Lung (tissue), 12 donors: Measurements from ENCODE around the gene TIAM2. TPM values are rescaled to one million over a fixed set of nuclear protein-coding genes. Genes with fewer than 3 reads are reported as not detected.

Experiments
- ATAC-seq: fragments of 200-7000 bp; cut with Tn5 transposase; one replicate; pipeline ENCODE4 v1.9.1; 2020; ENCODE audit warnings: moderate number of reproducible peaks; ENCODE audit not compliant: insufficient read depth, low FRiP score
- DNase-seq, 3 donors: peaks; one replicate each; pipeline ENCODE4 v3.0.0-alpha.2; 2013 to 2017
- H3K27ac ChIP-seq, 2 donors: one replicate each; pipeline ENCODE4 v1.5.1; 2013; ENCODE audit warnings: mild to moderate bottlenecking in 2 of 2, moderate library complexity in 2 of 2, control low read depth in 1 of 2, inconsistent platforms in 1 of 2, low read depth in 1 of 2, low read length in 1 of 2
- H3K27me3 ChIP-seq, 3 donors: one replicate each; pipeline ENCODE4 v1.5.1; 2013; ENCODE audit warnings: low read length in 2 of 3; ENCODE audit not compliant: control insufficient read depth in 3 of 3, insufficient read depth in 3 of 3
- H3K36me3 ChIP-seq, 4 donors: one replicate each; pipeline ENCODE4 v1.5.1; 2013; ENCODE audit warnings: low read length in 4 of 4, mild to moderate bottlenecking in 1 of 4, moderate library complexity in 1 of 4; ENCODE audit not compliant: control insufficient read depth in 4 of 4, insufficient read depth in 4 of 4
- H3K4me1 ChIP-seq, 5 donors: one replicate each; pipeline ENCODE4 v1.5.1; 2013; ENCODE audit warnings: low read length in 5 of 5, mild to moderate bottlenecking in 2 of 5, moderate library complexity in 1 of 5; ENCODE audit not compliant: control insufficient read depth in 5 of 5, insufficient read depth in 5 of 5
- H3K4me3 ChIP-seq: one replicate; pipeline ENCODE4 v1.5.1; 2013; ENCODE audit warnings: mild to moderate bottlenecking, control low read depth, moderate library complexity
- H3K9ac ChIP-seq, 2 donors: one replicate each; pipeline ENCODE4 v1.5.1; 2013; ENCODE audit warnings: low read length in 2 of 2, control low read depth in 1 of 2; ENCODE audit not compliant: insufficient read depth in 1 of 2
- H3K9me3 ChIP-seq, 4 donors: one replicate each; pipeline ENCODE4 v1.5.1; 2013; ENCODE audit warnings: low read length in 3 of 4, mild to moderate bottlenecking in 1 of 4, moderate library complexity in 1 of 4; ENCODE audit not compliant: control insufficient read depth in 4 of 4, insufficient read depth in 3 of 4
- WGBS, 2 donors: extraction: QIAGEN DNeasy Blood & Tissue Kit; methylation state at CpG; one replicate each; pipeline ENCODE4 v1.1.7; 2013; 5-methylcytosine and 5-hydroxymethylcytosine counted together
- polyA plus RNA-seq, 2 donors: library from polyadenylated mRNA; stranded (reverse); fragments of 200-250 nt; gene quantifications; one replicate each; pipeline ENCODE4 v1.2.1, GENCODE V29; 2013
- total RNA-seq, 2 donors: library from RNA; depleted of rRNA in 1 of 2; stranded (reverse); fragments of >200 nt in 1 of 2; gene quantifications; one replicate each; pipeline ENCODE4 v1.2.1, GENCODE V29; 2014 to 2021
- TF ChIP-seq, protein P1 (sequence below): IDR thresholded peaks from 2 replicates; pipeline ENCODE4 v1.5.1; 2012; ENCODE audit warnings: mild to moderate bottlenecking; ENCODE audit errors: control extremely low read depth, extremely low read depth
- donor health status: control.
- donor health status: control.
- donor health status: Bipolar disorder and iron deficiency.
- donor health status: healthy.
- donor health status: DM: yes; HTN: yes; CAD: no.

Gene TIAM2
- total and polyA plus RNA-seq, 4 donors, result 1.8 to 17.5 (median 4.1) TPM

DNA sequence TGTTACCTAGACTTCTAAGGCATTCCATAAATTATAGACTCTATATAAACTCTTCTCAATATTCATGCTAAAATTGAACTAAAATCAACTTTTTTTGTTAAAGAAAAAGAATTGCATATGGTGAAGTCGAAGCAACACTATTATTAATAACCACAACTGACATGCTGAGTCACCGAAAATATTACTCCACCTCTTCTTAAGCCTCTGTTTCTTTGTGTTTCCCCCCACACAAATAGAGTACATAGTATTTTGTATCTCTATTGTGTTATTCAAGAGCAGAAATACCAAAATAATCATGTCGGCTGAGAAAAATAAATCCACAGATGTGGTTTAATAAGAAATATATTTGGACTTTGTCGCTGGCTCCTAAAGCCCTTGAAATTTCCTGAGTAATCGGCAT, 295.4 kb downstream of the TIAM2 start:
- no peak for ATAC-seq
- no peak overlapping the region for H3K9ac ChIP-seq
- peaks cover 0 to 2% (median 0%) of the 10 kb centered on the region in 5 donors for H3K4me1 ChIP-seq
- H3K9me3 ChIP-seq, result no peaks in the 10 kb centered on the region
- H3K27ac ChIP-seq, result no peak overlapping the region
- H3K4me3 ChIP-seq, result no peak overlapping the region
- no peaks in the 10 kb centered on the region for H3K27me3 ChIP-seq
- no peak for DNase-seq
- WGBS, 2 donors, result 91 to 94% methylated on average over 5 of the region's 5 CpGs
- TF ChIP-seq, protein P1, sequence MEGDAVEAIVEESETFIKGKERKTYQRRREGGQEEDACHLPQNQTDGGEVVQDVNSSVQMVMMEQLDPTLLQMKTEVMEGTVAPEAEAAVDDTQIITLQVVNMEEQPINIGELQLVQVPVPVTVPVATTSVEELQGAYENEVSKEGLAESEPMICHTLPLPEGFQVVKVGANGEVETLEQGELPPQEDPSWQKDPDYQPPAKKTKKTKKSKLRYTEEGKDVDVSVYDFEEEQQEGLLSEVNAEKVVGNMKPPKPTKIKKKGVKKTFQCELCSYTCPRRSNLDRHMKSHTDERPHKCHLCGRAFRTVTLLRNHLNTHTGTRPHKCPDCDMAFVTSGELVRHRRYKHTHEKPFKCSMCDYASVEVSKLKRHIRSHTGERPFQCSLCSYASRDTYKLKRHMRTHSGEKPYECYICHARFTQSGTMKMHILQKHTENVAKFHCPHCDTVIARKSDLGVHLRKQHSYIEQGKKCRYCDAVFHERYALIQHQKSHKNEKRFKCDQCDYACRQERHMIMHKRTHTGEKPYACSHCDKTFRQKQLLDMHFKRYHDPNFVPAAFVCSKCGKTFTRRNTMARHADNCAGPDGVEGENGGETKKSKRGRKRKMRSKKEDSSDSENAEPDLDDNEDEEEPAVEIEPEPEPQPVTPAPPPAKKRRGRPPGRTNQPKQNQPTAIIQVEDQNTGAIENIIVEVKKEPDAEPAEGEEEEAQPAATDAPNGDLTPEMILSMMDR, result no peak
- peaks cover 3 to 23% (median 6%) of the 10 kb centered on the region in 4 donors for H3K36me3 ChIP-seq

DNA sequence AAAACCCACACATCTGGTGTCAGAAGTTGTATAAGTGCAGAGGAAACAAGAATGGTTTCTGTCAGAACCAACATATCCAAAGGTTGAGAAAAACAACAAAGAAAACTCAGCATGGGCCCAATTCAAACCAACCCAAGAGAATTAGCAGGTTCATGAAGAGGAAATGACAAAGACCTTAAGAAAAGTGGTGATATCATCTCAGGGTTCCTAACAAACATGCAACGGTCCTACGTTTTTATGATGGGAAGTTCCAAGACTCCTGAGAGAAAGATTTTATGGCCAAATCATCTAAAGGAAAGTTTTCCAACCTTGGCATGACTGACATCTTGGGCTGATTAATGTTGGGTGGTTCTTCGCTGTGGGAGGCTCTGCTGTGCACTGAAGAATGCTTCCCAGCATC, 296.2 kb downstream of the TIAM2 start:
- ATAC-seq, result no peak

DNA sequence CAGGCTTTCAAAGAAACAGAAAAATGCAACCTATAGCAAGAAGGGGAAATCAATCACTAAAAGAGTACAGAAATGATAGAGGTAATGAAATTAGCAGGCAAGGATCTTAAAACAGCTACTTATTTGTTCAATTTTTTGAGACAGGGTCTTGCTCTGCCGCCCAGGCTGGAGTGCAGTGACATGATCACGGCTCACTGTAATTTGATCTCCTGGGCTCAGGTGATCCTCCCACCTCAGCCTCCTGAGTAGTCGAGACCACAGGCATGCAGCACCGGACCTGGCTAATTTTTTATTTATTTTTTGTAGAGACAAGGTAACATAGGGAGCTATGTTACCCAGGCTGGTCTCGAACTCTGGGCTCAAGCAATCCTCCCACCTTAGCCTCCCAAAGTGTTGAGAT, 297.6 kb downstream of the TIAM2 start:
- 75 to 87% methylated on average over 5 of the region's 5 CpGs for WGBS, 2 donors
- DNase-seq (no peak), ATAC-seq (no peak)
- H3K9ac ChIP-seq, result no peak overlapping the region
- peaks cover 8 to 26% (median 17%) of the 10 kb centered on the region in 4 donors for H3K36me3 ChIP-seq
- H3K4me1 ChIP-seq, result peaks cover 0 to 2% (median 0%) of the 10 kb centered on the region in 5 donors
- no peak overlapping the region for H3K27ac ChIP-seq
- TF ChIP-seq, protein P1, result no peak
- no peaks in the 10 kb centered on the region for H3K27me3 ChIP-seq
- H3K9me3 ChIP-seq, result no peaks in the 10 kb centered on the region
- H3K4me3 ChIP-seq, result no peak overlapping the region

More for the DNA sequence above, 296.2 kb downstream of the TIAM2 start:
- 90 to 95% methylated on average over 3 of the region's 3 CpGs for WGBS, 2 donors
- Histone ChIP-seq H3K4me1 (peaks cover 0 to 2% (median 0%) of the 10 kb centered on the region in 5 donors), H3K36me3 (peaks cover 8 to 23% (median 11%) of the 10 kb centered on the region in 4 donors), H3K9me3 (no peaks in the 10 kb centered on the region), H3K27me3 (no peaks in the 10 kb centered on the region), H3K4me3 (no peak overlapping the region), H3K9ac (no peak overlapping the region), H3K27ac (no peak overlapping the region)
- TF ChIP-seq, protein P1, result no peak
- DNase-seq, result no peak

DNA sequence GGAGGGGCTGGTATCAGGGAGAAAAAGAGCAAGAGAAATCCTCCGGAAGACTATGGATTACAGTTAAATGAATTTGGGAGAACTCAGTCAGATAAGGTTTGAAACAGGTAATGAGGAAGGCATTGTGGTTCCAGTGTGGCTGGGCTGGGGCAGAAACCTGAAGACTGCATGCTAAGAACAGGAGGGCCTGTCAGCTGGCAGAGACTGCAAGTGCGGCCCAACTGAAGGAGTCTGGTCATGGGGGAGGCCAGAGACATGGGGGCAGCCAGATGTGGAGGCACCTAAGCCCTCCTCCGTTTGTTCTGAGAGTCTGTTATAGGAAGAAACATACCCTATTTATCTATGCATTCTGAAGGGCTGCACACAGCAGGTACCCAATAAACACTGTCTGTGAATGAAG, 302.6 kb downstream of the TIAM2 start:
- peaks cover 8 to 20% (median 10%) of the 10 kb centered on the region in 4 donors for H3K36me3 ChIP-seq

More for the DNA sequence above, 302.6 kb downstream of the TIAM2 start:
- DNase-seq (no peak), ATAC-seq (no peak)
- no peak overlapping the region for H3K27ac ChIP-seq
- no peaks in the 10 kb centered on the region for H3K9me3 ChIP-seq
- no peak overlapping the region for H3K4me3 ChIP-seq
- 90 to 95% methylated on average over 3 of the region's 3 CpGs for WGBS, 2 donors
- TF ChIP-seq, protein P1, result no peak
- peaks cover 0 to 2% (median 0%) of the 10 kb centered on the region in 5 donors for H3K4me1 ChIP-seq
- no peaks in the 10 kb centered on the region for H3K27me3 ChIP-seq
- no peak overlapping the region for H3K9ac ChIP-seq
